Neuronal stem cell (in vitro differentiated cells): ENCODE measurements around the gene PLP2.
"Not testable (repeated sequence)": the region's sequence is repeated elsewhere in the genome, so short reads cannot be mapped to it uniquely, and the experiment has no call there.

Experiments
- DNase-seq: peaks from one replicate; pipeline ENCODE4 v3.0.0-alpha.2; 2013; ENCODE audit warnings: low spot score
- H2AFZ ChIP-seq: one replicate; pipeline ENCODE4 v1.6.1; 2013; ENCODE audit warnings: mild to moderate bottlenecking, low read length, inconsistent platforms
- H2AK5ac ChIP-seq: 2 replicates; pipeline ENCODE4 v1.6.1; 2013; ENCODE audit warnings: low read depth, mild to moderate bottlenecking, inconsistent platforms, low read length, moderate library complexity, mixed read lengths
- H2BK120ac ChIP-seq: 2 replicates; pipeline ENCODE4 v1.6.1; 2013; ENCODE audit warnings: low read depth, mild to moderate bottlenecking, inconsistent platforms, low read length, moderate library complexity, mixed read lengths
- H2BK12ac ChIP-seq: one replicate; pipeline ENCODE4 v1.6.1; 2013; ENCODE audit warnings: low read length, inconsistent platforms
- H2BK15ac ChIP-seq: 2 replicates; pipeline ENCODE4 v1.6.1; 2013; ENCODE audit warnings: mild to moderate bottlenecking, low read length, inconsistent platforms, mixed read lengths
- H2BK5ac ChIP-seq: one replicate; pipeline ENCODE4 v1.6.1; 2013; ENCODE audit warnings: inconsistent platforms, mild to moderate bottlenecking, low read length, moderate library complexity
- H3K14ac ChIP-seq: one replicate; pipeline ENCODE4 v1.6.1; 2013; ENCODE audit warnings: low read length, inconsistent platforms
- H3K18ac ChIP-seq: 2 replicates; pipeline ENCODE4 v1.6.1; 2013; ENCODE audit warnings: low read length, inconsistent platforms
- H3K23ac ChIP-seq: 2 replicates; pipeline ENCODE4 v1.6.1; 2013; ENCODE audit warnings: low read depth, mild to moderate bottlenecking, mixed read lengths, low read length, inconsistent platforms; ENCODE audit not compliant: poor library complexity
- H3K27ac ChIP-seq: replicated peaks from 3 replicates; pipeline ENCODE4 v1.5.1; 2013; ENCODE audit warnings: low read length, inconsistent platforms
- H3K27me3 ChIP-seq, 3 experiments: 2 replicates each; pipeline ENCODE4 v1.6.1; 2013; ENCODE audit warnings: low read length in 3 of 3, mild to moderate bottlenecking in 2 of 3, inconsistent platforms in 1 of 3, low read depth in 1 of 3, mixed read lengths in 1 of 3, moderate library complexity in 1 of 3; ENCODE audit not compliant: control insufficient read depth in 3 of 3, insufficient read depth in 3 of 3
- H3K36me3 ChIP-seq, 2 donors: replicated peaks in 1 of 2; 2 replicates each; pipeline ENCODE4 v1.6.1; 2013; ENCODE audit warnings: low read length in 2 of 2; ENCODE audit not compliant: control insufficient read depth in 2 of 2, insufficient read depth in 2 of 2
- H3K4ac ChIP-seq: 2 replicates; pipeline ENCODE4 v1.6.1; 2013; ENCODE audit warnings: inconsistent platforms, mild to moderate bottlenecking, low read length, moderate library complexity
- H3K4me1 ChIP-seq, 2 donors: 1 replicate in 1 of 2; 2 replicates in 1 of 2; pipeline ENCODE4 v1.6.1; 2013; ENCODE audit warnings: low read length in 2 of 2, low read depth in 1 of 2; ENCODE audit not compliant: control insufficient read depth in 2 of 2, insufficient read depth in 1 of 2
- H3K4me2 ChIP-seq: one replicate; pipeline ENCODE4 v1.6.1; 2013; ENCODE audit warnings: mild to moderate bottlenecking, low read length, inconsistent platforms; ENCODE audit not compliant: insufficient read depth, poor library complexity, severe bottlenecking
- H3K4me3 ChIP-seq, 2 donors: 2 replicates each; pipeline ENCODE4 v1.5.1; 2013; ENCODE audit warnings: low read length in 2 of 2, mild to moderate bottlenecking in 2 of 2, inconsistent platforms in 1 of 2, moderate library complexity in 1 of 2
- H3K79me1 ChIP-seq: one replicate; pipeline ENCODE4 v1.6.1; 2013; ENCODE audit warnings: low read depth, mild to moderate bottlenecking, inconsistent platforms, low read length, moderate library complexity
- H3K9ac ChIP-seq: one replicate; pipeline ENCODE4 v1.6.1; 2013; ENCODE audit warnings: mild to moderate bottlenecking, low read depth, low read length, inconsistent platforms; ENCODE audit not compliant: poor library complexity
- H3K9me3 ChIP-seq, 2 donors: replicated peaks in 1 of 2; 2 replicates each; pipeline versions ENCODE3 to v1.6.1; 2013; ENCODE audit warnings: low read length in 2 of 2, mild to moderate bottlenecking in 2 of 2, inconsistent platforms in 1 of 2, low read depth in 1 of 2, mixed read lengths in 1 of 2, moderate library complexity in 1 of 2; ENCODE audit not compliant: control insufficient read depth in 2 of 2, insufficient read depth in 1 of 2
- H4K8ac ChIP-seq: one replicate; pipeline ENCODE4 v1.6.1; 2013; ENCODE audit warnings: low read depth, mild to moderate bottlenecking, inconsistent platforms, low read length, moderate library complexity
- H4K91ac ChIP-seq: one replicate; pipeline ENCODE4 v1.6.1; 2013; ENCODE audit warnings: low read length, low read depth, mild to moderate bottlenecking, inconsistent platforms; ENCODE audit not compliant: poor library complexity
- WGBS, 2 donors: extraction: QIAGEN DNeasy Blood & Tissue Kit; methylation state at CpG; one replicate each; pipeline ENCODE4 v1.1.7; 2013; ENCODE audit warnings: missing lambda C conversion rate in 2 of 2, mixed read lengths in 1 of 2; ENCODE audit not compliant: insufficient read length in 2 of 2, insufficient replicate concordance in 1 of 2; ENCODE audit errors: extremely low coverage in 2 of 2; 5-methylcytosine and 5-hydroxymethylcytosine counted together

Gene PLP2

GRCh38 chrX:49172280-49172780 is 632 bp downstream of the PLP2 start:
- DNase-seq: no peak
- Histone ChIP-seq H3K36me3 (no peaks in the 10 kb centered on the region), H3K23ac (no peak overlapping the region), H2BK120ac (no peak overlapping the region), H3K14ac (no peak overlapping the region), H2AFZ (peak overlapping the region; percentile 87), H3K9ac (no peak overlapping the region), H3K27ac (no peak overlapping the region), H3K9me3 (no peaks in the 10 kb centered on the region), H4K91ac (no peak overlapping the region), H3K4me3 (peak overlapping the region in 1 of 2 donors; percentile 75), H2BK12ac (no peak overlapping the region), H3K4me2 (peak overlapping the region; percentile 62), H3K27me3 (peaks cover 4 to 38% (median 23%) of the 10 kb centered on the region in 3 experiments), H2BK15ac (no peak overlapping the region), H3K4me1 (peaks cover 0 to 2% of the 10 kb centered on the region in 2 donors), H4K8ac (no peak overlapping the region), H2BK5ac (no peak overlapping the region), H2AK5ac (no peak overlapping the region), H3K79me1 (no peaks in the 10 kb centered on the region), H3K4ac (no peak overlapping the region), H3K18ac (peak overlapping the region; percentile 80)
- no CpG with 5 or more reads among the region's 37 CpGs for WGBS, 2 donors

- not testable (repeated sequence) for H3K79me1 ChIP-seq, DNase-seq, H2AFZ ChIP-seq, H3K9ac ChIP-seq, H3K4me3 ChIP-seq, H2BK5ac ChIP-seq, H2AK5ac ChIP-seq, H3K36me3 ChIP-seq, H3K4me2 ChIP-seq, H4K8ac ChIP-seq, H3K4me1 ChIP-seq, H3K23ac ChIP-seq, H3K27ac ChIP-seq, H3K4ac ChIP-seq, H2BK12ac ChIP-seq, H3K14ac ChIP-seq, H3K9me3 ChIP-seq, H3K18ac ChIP-seq, H2BK15ac ChIP-seq, H4K91ac ChIP-seq, H2BK120ac ChIP-seq
- peaks cover 4 to 38% (median 23%) of the 10 kb centered on the region in 3 experiments for H3K27me3 ChIP-seq
- WGBS, 2 donors: no CpG with 5 or more reads among the region's 8 CpGs
Observed at GRCh38 chrX:49173544-49173943, 1.8 kb downstream of the PLP2 start.

- Histone ChIP-seq H2BK15ac (no peak overlapping the region), H2AFZ (no peak overlapping the region), H3K23ac (no peak overlapping the region), H3K18ac (no peak overlapping the region), H4K91ac (no peak overlapping the region), H3K4me2 (no peak overlapping the region), H3K9ac (no peak overlapping the region), H2AK5ac (no peak overlapping the region), H3K27me3 (peaks cover 4 to 38% (median 23%) of the 10 kb centered on the region in 3 experiments), H3K4me3 (no peak overlapping the region), H3K9me3 (no peaks in the 10 kb centered on the region), H3K36me3 (no peaks in the 10 kb centered on the region), H2BK5ac (no peak overlapping the region), H3K4me1 (no peaks in the 10 kb centered on the region), H3K4ac (no peak overlapping the region), H3K14ac (no peak overlapping the region), H2BK12ac (no peak overlapping the region), H3K27ac (no peak overlapping the region), H3K79me1 (no peaks in the 10 kb centered on the region), H4K8ac (no peak overlapping the region), H2BK120ac (no peak overlapping the region)
- WGBS, 2 donors: no CpG with 5 or more reads among the region's 3 CpGs
- DNase-seq: no peak
Observed at GRCh38 chrX:49174723-49175122, 3.0 kb downstream of the PLP2 start.

- H3K4me2 ChIP-seq: no peak overlapping the region
- no peak overlapping the region for H3K14ac ChIP-seq
- no peak overlapping the region for H3K4me3 ChIP-seq
- no peak overlapping the region for H2BK5ac ChIP-seq
- no peak overlapping the region for H3K18ac ChIP-seq
- H3K79me1 ChIP-seq: no peaks in the 10 kb centered on the region
- WGBS, 2 donors: no CpG with 5 or more reads among the region's 43 CpGs
- H3K9ac ChIP-seq: no peak overlapping the region
- no peaks in the 10 kb centered on the region for H3K36me3 ChIP-seq
- H4K91ac ChIP-seq: no peak overlapping the region
- DNase-seq: no peak
- H4K8ac ChIP-seq: no peak overlapping the region
- no peak overlapping the region for H3K23ac ChIP-seq
- H2AK5ac ChIP-seq: no peak overlapping the region
- H3K4ac ChIP-seq: no peak overlapping the region
- H2BK12ac ChIP-seq: no peak overlapping the region
- H2BK120ac ChIP-seq: no peak overlapping the region
- no peak overlapping the region for H2AFZ ChIP-seq
- H2BK15ac ChIP-seq: no peak overlapping the region
- H3K27ac ChIP-seq: no peak overlapping the region
- no peaks in the 10 kb centered on the region for H3K4me1 ChIP-seq
- peaks cover 4 to 32% (median 23%) of the 10 kb centered on the region in 3 experiments for H3K27me3 ChIP-seq
- H3K9me3 ChIP-seq: no peaks in the 10 kb centered on the region
Observed at GRCh38 chrX:49175435-49176274, 4.0 kb downstream of the PLP2 start.
